GM19324 (cell line): ENCODE measurements around the gene CD34.
A peak's percentile ranks its signal among the peaks of the same experiment; 100 is the strongest.
"Not testable (repeated sequence)": the region's sequence is repeated elsewhere in the genome, so short reads cannot be mapped to it uniquely, and the experiment has no call there.

Experiments
- ATAC-seq: cut with Tn5 transposase; IDR thresholded peaks from one replicate; pipeline ENCODE4 v1.9.1; 2021; ENCODE audit warnings: mild to moderate bottlenecking, moderate library complexity; ENCODE audit not compliant: unreplicated experiment, low FRiP score

The CD34 gene

DNA sequence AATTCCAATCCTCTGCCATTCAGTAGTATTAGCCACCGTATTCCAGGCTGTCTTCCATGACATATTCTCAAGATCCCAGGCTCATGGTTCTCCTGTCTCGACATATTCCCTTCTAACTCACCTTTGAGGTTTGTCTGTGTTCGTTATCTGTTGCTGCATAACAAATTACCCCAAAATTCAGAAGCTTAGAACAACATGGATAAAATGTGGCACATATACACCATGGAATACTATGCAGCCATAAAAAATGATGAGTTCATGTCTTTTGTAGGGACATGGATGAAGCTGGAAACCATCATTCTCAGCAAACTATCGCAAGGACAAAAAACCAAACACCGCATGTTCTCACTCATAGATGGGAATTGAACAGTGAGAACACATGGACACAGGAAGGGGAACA is 33.0 kb downstream of the CD34 start:
- ATAC-seq: not testable (repeated sequence)

DNA sequence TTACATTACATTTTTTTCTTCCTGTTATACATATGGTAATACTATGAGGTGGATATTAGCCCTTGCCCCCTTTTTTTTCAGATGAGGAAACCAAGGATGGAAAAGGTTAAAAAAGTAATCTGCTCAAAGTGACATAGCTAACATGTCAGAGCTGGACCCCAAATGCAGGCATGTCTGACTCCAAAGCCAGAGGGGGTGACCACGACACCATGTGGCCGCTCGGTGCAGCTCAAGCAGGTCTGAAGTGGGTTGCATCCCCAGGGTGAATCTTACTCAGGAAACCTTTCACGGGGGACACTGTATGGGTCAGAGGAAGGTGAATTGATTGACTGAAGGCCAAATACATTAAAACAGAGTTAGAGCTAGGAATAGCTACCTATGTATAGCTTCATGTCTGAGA is 34.8 kb downstream of the CD34 start:
- ATAC-seq: no peak

DNA sequence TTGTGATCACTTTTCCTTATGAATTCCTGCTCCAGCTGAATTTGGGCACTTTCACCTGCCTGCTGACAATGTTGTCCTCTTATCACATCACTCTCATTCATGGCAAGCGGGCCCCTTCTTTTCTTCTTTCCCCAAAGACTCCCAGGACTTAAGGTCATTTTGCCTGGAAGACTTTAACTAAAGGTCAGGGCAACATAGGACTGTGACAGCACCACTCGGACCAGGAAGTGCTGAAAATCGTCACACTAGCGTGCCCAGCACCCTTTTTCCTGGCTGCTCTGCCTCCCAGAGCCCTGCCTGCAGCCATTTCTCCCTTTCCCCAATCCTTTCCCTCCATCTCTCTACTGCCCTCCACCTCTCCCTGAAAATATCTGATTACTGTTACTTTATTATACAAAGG is 35.4 kb downstream of the CD34 start:
- no peak for ATAC-seq

DNA sequence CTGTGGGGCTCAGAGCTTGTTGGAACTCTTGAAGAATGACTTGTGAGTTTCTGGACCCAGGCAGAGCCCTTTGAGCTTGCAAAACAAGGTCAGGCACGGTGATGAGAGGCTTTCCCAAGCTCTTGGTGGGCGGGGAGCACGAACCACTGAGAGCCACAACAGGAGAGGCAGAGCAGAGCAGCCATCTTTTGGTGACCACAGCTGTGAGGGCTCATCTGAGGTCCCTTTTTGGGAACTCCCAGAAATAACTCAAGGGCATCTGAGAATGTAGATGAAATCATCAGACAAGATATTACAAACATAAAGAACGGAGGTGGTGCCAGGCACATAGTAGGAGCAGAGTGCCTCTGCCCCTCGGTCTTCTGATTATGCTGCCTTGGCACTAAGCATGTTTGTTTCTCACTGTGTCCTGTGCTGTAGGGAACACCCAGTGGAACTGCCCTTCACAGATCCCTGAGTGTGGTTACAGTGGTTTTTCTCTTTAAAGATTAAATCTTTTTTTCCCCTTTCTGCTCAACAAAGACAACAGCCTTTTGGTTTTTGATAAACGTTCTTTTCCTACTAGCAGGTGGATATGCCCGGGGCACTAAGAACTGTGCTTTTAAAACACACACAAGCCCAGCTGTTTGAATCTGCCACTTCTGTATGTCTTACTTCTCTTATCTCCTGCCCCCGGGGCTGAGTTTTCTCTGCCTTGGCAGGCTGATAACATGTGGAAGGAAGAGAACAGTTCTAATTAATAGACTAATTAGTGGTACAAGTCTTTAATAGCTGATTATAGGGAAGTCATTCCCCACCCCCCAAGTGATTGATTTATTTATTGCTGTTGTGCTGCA is 37.7 kb downstream of the CD34 start:
- no peak for ATAC-seq

DNA sequence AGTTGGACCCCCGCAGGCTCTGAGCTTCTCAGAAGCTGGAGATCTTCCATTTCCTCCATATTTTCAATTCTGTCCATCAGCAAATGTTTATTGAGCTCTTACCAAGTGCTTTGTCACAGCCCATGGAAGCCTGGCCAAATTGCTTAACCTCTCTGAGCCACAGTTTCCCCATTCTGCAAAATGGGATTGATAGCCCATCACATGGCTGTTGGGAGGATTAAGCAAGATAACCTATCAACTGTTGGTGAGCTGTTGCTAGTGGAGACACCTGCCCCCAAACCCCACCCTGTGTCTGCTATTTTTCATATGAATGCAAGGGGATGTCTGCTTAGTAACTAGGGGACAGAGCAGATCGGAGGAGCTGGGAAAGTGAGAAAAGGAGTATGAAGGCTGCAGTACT is 38.3 kb downstream of the CD34 start:
- no peak for ATAC-seq

DNA sequence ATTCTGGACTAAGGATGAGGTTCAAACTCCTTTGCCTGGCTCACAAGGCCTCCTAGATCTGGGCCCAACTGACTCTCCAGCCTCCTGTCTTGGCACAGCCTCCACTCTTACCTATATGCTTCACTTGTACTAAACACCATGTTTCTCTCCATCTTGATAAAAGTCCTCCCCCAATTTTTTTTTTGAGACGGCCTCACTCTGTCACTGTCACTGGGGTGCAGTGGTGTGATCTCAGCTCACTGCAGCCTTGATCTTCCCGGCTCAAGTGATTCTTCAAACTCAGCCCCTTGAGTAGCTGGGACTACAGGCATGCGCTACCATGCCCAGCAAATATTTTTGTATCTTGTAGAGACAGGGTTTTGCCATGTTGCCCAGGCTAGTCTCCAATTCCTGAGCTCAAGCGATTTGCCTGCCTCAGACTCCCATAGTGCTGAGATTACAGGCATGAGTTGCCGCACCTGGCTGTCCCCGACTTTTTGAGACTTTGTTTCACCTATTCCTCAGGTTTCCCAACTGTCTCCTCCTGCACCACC is 39.7 kb downstream of the CD34 start:
- ATAC-seq: no peak

DNA sequence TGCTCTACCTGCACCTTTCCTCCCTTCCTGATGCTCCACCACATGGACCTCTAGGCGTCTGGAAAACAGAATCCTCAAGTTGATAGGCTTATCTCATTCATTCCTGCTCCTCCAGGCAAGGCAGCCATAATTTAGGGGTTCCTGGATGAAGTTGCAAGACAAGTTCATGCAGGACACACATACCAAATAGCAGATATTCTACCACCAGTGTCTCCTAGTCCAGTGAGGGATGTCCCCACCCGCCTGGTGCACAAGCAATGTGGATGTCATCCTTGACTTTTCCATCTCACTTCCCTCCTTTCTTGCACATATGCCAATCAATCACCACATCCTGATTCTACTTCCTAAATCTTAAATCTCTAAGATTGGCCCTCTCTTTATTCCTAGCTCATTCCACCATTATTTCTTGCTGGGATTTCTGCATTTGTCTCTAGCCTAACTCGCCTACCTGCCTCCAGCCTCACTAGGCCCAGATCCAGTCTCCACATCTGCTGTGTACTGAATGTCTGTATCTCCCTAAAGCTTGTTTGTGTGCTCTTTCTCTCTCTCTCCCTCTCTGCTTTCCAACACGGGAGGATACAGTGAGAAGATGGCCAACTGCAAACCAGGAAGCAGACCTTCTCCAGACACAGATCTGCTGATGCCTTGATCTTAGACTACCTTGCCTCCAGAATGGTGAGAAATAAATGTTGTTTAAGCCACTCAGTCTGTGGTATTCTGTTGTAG is 40.5 kb downstream of the CD34 start:
- no peak for ATAC-seq

DNA sequence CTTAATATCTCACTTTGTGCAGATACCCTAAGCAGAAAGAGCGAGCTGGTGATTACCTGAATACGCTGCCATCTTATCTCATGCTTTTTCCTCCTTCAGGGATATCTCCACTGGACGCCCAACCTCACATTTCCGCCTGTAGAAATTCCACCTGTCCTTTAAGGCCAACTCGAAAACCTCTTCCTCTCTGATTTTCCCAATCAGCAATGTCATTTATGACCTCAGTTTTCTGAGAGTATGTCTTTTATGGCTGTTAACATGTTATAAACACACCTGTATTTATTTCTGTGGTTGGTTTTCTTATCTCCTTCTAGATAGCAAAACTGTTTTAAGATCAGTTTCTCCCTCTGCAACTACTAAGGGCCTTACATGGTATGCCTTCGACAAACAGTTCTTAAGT is 41.1 kb downstream of the CD34 start:
- no peak for ATAC-seq

DNA sequence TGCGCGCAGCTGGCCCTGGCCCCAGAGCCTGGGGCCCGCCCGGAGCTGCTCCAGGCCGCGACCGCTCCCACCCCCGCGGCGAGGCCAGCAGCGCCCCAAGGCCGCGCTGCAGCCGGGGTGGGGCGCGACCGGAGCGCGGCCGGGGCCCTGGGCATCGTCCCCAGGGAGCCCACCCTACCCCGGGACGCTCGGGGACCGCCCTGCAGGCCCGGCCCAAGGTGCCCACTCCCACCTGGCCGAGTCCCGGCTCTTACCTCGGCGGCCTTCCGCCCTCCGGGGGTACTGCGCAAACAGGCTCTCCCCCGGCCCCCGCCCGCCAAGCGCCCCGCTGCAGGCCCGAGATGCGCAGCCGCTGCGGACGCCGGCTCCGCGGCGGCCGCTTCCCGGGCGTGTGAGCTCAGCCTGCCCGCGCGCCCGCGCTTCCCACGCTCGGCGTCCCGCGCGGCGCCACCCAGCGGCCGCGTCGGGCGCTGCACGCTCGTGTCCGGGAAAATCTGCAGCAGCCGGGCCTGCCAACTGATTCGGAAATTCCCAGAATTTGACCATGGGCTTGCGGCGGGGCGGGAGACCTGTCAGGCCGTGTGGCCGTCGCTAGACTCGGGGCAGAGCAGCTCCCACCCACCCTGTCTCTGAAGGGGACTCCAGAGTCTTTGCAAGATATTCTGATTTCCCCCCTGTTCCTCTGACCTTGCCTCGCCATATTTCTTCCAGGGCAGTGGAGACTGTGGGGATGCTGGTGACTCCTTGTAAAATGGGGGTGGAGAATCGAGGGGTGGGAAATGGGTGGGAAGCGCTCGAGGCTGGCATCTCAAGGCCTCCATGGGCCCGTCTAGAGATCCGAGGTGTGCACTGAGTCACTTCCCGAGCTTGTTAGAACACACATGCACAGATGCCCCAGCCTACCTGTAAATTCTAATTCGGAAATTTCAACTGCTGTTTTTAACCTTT is 41.9 kb downstream of the CD34 start:
- ATAC-seq: peak; percentile 65

DNA sequence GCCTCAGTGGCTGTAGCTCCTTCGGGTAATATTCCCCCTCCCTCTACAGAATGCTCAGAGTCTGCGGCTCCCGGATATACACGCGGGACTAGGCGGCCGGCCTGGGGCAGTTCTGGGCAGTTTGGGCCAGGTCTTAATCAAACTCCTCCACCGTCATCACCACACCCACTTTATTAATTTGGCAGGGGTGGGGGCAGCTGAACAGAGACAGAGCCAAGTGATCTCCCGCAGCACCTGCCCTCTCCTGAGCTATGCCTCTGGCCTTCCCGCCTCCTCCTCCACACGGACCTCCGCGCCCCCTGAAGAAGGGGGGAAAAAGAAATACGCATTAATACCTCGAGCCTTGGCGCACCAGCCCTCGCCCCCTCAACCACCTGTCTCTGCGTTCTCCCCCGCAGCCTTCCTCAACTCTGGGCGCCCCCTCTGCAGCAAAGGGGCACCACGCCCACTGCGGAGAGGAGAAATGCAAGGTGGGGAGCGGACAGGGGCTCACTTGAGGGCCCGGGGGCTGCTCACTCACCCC is 42.6 kb downstream of the CD34 start:
- peak; percentile 5 for ATAC-seq

DNA sequence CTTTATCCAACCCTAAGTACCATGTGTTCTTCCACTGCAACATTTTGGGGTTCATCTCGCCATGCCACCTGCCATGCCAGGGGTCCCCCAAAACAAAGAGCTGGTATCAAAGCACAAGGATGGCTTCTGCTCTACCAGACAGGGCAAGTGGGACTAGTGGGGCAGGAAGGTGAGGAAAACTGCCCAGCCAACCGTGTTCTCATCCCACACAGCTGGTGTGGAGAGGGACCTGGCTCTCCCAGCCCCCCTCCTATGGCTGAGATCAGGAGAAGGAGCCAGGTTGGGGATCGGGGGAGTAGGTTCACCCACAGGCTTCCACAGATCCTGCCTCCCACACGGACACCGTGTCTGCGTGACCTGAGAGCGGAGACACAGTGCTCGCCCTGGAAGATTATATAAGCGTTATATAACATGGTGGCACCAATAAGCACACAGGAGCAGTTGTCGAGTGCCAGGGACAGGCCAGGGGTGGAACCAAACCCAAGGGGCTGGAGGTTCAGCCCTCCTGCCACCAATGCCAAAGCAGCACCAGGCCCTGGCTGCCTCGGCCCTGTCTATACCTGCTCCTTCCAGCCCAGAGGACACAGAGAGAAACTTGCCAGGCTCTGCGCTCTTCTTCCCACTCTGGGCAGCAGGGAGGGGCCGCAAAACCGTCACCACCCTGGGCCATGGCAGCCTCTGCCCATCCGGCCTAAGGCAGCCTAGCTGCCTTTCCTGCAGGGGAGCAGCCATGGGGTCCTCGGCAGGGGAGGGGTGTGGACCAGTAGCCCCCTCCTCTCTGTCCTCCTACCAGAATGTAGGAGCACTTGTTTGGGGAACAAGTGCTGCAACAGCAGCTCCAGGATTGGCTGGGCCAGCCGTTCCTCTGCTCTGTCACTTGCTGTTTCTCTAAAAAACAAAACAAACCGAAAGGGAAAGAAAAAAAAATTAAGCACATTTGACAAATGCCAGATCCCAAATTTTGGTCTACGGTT is 43.5 kb downstream of the CD34 start:
- no peak for ATAC-seq

DNA sequence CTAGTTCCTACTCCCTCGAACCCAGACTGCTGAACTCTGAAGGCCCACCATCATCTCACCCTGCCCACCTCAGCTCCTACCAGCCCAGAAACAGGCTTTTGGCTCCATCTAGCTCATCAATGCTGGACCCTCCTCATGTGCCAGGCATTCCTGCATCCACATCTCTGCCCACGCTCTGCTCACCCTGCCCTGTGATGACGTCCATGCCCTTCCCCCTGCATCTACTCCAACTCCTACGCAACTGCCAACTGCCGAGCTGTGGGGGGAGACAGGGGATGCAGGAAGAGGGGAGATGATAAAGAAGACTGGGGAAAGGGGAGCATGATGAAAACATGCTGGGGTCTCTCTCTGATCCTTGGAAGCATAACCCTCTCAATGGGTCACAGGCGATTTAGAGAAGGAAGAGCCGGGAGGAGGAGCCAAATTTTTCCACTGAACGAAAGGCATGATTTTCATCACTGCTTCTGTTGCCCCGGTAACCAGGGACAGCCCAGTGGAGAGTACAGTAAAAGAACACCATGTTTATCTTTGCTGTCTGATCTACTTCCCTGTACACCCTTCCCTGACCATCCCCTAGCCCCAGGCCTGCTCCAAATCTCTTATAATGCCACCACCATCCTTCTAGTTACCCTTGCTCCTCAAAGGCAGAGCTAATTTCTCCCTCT is 44.3 kb downstream of the CD34 start:
- ATAC-seq: no peak

DNA sequence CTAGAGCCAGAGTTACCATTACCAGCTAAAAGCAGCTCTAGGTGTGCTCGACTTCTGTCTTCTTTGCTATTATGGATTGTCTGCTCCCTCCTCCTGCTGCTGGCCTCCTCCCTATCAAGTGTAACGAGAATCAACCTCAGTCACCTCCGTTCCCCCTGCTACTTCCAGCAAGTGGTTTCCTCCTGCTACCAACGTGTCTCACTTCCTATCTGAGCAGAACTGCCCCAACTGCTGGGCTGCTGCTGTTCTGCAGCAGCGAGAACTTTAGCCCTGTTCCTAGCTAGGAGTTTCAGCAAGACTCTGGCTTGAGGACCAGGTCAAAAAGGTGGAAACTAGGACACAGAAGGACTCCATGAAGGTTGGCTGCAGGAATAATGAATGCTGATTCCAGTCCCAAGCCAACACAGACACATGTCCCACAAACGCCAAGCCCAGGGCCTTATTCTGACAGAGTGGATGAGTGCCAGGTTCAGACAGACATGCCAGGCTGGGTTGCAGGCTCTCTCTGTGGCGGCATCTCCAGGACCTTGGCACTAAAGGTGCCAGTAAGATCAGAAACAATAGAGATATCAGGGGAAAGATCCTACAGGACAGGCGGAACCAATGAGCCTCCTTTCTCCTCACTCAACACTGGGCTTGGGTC is 46.9 kb downstream of the CD34 start:
- no peak for ATAC-seq

DNA sequence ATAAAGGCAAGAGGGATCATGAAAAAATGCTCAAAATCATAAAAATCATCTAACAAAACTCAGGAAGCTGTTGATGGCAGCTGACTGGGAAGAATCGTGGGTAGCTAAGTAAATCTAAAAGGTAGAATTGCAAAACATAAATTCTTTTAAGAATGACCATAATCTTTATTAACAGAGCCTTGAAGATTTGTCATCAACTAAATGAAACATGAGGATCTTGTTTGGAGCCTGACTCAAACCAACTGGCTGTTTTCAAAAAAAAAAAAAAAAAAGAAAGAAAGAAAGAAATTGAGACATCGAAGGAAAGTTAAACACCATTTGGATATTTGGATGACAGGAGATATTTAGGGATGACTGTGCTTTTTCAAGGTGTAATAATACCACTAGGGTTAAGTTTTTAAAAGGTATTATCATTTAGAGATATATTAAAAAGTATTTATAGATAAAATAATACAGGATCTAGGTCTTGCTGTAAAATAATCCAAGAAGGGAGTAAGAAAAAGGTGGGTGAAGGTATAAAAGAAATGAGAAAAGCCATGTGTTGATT is 48.6 kb downstream of the CD34 start:
- ATAC-seq: no peak

DNA sequence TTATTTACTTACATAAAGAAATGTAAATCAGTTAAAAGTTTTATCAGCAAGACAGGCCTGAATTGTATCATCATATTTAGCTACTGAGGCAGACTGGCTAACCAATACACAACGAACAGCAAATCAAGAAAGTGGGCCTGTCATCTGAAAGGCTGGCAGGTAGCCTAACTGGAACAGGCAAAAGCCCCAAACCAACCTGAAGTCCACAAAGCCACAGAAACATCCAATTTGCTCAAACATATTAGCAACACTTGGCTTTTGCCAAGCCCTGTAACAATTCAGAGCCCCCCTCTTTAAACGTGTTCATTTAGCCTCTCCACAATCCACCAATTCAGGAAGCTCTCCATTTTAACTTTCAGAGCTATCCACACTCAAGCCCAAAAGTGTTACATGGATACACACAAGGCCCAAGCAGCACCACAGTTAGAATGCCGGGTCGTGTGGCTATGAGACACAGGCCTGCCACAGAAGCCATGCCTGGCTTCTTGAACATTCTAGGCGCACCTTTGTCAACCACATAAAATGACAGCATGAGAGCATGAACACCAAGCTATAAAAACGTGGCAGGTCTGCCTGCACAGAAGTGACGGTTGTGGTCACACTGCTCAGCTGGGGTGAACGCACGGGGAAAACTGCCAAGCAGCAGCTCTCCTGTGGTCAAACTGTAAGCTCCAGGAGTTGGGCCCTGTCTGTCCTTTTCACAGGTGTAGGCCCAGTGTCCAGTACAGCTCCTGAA is 49.3 kb downstream of the CD34 start:
- ATAC-seq: no peak

DNA sequence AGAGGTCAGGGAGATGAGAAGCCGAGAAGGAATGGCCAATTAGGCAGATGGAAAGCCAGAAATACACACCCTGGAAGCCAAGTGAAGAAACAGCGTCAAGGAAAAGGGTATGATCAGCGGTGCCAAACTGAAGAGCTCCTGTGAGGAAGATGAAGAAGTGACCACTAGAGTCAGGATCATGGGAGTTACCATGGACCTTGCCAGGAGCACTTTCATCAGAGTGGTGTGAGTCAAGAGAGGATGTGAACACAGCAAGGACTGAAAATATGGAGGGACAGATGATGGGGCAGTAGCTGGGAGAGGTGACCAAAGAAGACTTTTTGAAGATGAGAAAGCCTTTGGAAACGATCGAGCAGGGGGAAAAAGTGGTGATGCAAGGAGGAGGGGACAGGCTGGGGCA is 50.4 kb downstream of the CD34 start:
- ATAC-seq: no peak

DNA sequence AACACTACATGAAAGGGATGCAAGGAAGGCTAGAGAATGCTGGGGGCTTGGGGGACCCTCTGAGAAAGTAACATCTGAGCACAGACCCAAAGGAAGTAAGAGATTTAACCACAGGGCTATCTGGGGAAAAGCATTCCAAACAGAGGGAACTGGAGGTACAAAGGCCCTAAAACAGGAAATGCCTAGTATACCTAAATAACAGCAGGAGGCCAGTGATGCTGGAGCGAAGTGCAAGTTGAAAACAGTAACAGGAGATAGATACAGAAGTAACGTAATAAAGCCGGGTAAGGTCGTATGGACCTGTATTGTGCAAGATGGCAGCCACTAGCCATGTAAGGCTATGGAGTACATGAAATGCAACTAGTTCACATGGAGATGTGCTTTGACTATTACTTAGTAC is 52.1 kb downstream of the CD34 start:
- no peak for ATAC-seq
